ENCODE measurements around the gene FBXL5. TPM values are rescaled to one million over a fixed set of nuclear protein-coding genes. Genes with fewer than 3 reads are reported as not detected.

The FBXL5 gene
- total RNA-seq, 1 donor from 2014 or later = 54.4 TPM

GRCh38 chr4:15569746-15570145 is 85.4 kb downstream of the FBXL5 start:
- no peak for DNase-seq (ENCODE audit: low spot score)
- Mint-ChIP-seq H3K4me3 (ENCODE audit: unreplicated experiment) (no peak overlapping the region), H3K4me1 (ENCODE audit: low read depth) (no peaks in the 10 kb centered on the region), H3K36me3 (ENCODE audit: low read depth) (peaks cover 31% of the 10 kb centered on the region), H3K9me3 (ENCODE audit: low read depth) (no peaks in the 10 kb centered on the region), H3K27ac (ENCODE audit: unreplicated experiment) (no peak overlapping the region), H3K27me3 (ENCODE audit: low read depth) (no peaks in the 10 kb centered on the region)
- no peak for TF ChIP-seq CTCF (IDR thresholded peaks at IDR 0.05)

GRCh38 chr4:15568821-15569220 is 86.3 kb downstream of the FBXL5 start:
- H3K27ac Mint-ChIP-seq (ENCODE audit: unreplicated experiment) = no peak overlapping the region
- no peak overlapping the region for H3K4me3 Mint-ChIP-seq (ENCODE audit: unreplicated experiment)
- no peaks in the 10 kb centered on the region for H3K9me3 Mint-ChIP-seq (ENCODE audit: low read depth)
- no peaks in the 10 kb centered on the region for H3K4me1 Mint-ChIP-seq (ENCODE audit: low read depth)
- no peak for DNase-seq (ENCODE audit: low spot score)
- no peaks in the 10 kb centered on the region for H3K27me3 Mint-ChIP-seq (ENCODE audit: low read depth)
- H3K36me3 Mint-ChIP-seq (ENCODE audit: low read depth) = peaks cover 37% of the 10 kb centered on the region
- TF ChIP-seq CTCF (IDR thresholded peaks at IDR 0.05) = no peak

- H3K36me3 Mint-ChIP-seq (ENCODE audit: low read depth) = peaks cover 39% of the 10 kb centered on the region
- no peak for TF ChIP-seq CTCF (IDR thresholded peaks at IDR 0.05)
Measured at GRCh38 chr4:15563871-15564270, 91.3 kb downstream of the FBXL5 start.

GRCh38 chr4:15562623-15563022 is 92.5 kb downstream of the FBXL5 start:
- peaks cover 38% of the 10 kb centered on the region for H3K36me3 Mint-ChIP-seq (ENCODE audit: low read depth)
- no peaks in the 10 kb centered on the region for H3K4me1 Mint-ChIP-seq (ENCODE audit: low read depth)
- no peak overlapping the region for H3K27ac Mint-ChIP-seq (ENCODE audit: unreplicated experiment)

More at GRCh38 chr4:15563871-15564270, 91.3 kb downstream of the FBXL5 start:
- no peak for DNase-seq (ENCODE audit: low spot score)
- Mint-ChIP-seq H3K27ac (ENCODE audit: unreplicated experiment) (no peak overlapping the region), H3K9me3 (ENCODE audit: low read depth) (no peaks in the 10 kb centered on the region), H3K27me3 (ENCODE audit: low read depth) (no peaks in the 10 kb centered on the region), H3K4me1 (ENCODE audit: low read depth) (no peaks in the 10 kb centered on the region), H3K4me3 (ENCODE audit: unreplicated experiment) (no peak overlapping the region)

GRCh38 chr4:15562114-15562513 is 93.0 kb downstream of the FBXL5 start:
- TF ChIP-seq CTCF (IDR thresholded peaks at IDR 0.05) = no peak
- Mint-ChIP-seq H3K27ac (ENCODE audit: unreplicated experiment) (no peak overlapping the region), H3K9me3 (ENCODE audit: low read depth) (no peaks in the 10 kb centered on the region), H3K36me3 (ENCODE audit: low read depth) (peaks cover 38% of the 10 kb centered on the region), H3K4me1 (ENCODE audit: low read depth) (no peaks in the 10 kb centered on the region), H3K4me3 (ENCODE audit: unreplicated experiment) (no peak overlapping the region), H3K27me3 (ENCODE audit: low read depth) (no peaks in the 10 kb centered on the region)
- no peak for DNase-seq (ENCODE audit: low spot score)

More at GRCh38 chr4:15562623-15563022, 92.5 kb downstream of the FBXL5 start:
- no peaks in the 10 kb centered on the region for H3K27me3 Mint-ChIP-seq (ENCODE audit: low read depth)
- H3K4me3 Mint-ChIP-seq (ENCODE audit: unreplicated experiment) = no peak overlapping the region
- H3K9me3 Mint-ChIP-seq (ENCODE audit: low read depth) = no peaks in the 10 kb centered on the region
- DNase-seq (ENCODE audit: low spot score) = no peak
- TF ChIP-seq CTCF (IDR thresholded peaks at IDR 0.05) = no peak
